Measurements from ENCODE around the gene DQX1. TPM values are rescaled to one million over a fixed set of nuclear protein-coding genes. Genes with fewer than 3 reads are reported as not detected.
A peak's percentile ranks its signal among the peaks of the same experiment; 100 is the strongest.

DQX1 gene
- total and polyA plus RNA-seq, 9 donors = 0.04 to 1.3 (median 0.20) TPM; not detected in 1

DNA sequence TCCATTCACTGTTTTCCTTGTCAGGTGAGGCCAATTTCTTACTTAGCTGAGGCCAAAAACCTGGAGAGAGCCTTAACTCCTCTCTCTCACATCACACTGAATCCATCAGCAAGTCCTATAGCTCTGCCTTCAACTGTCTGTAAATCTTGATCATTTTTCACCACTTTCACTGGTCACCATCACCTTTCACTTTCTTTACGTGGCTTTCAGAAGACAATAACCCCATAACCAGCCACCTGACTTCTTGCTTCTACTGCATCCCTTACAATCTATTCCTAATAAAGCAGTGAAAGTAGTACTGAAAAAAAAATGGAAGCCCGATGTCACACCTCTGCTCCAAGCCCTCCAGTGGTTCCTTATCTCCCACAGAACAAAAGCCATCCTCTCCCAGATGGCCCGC lies 20.0 kb upstream of the DQX1 start:
- no peak overlapping the region for H3K4me3 ChIP-seq (ENCODE audit: low read length)
- no peaks in the 10 kb centered on the region for H3K36me3 ChIP-seq (ENCODE audit: control insufficient read depth, insufficient read depth, low read length)
- H3K27ac ChIP-seq (ENCODE audit: low read length) = no peak overlapping the region
- DNase-seq = no peak
- H3K27me3 ChIP-seq (ENCODE audit: control insufficient read depth, insufficient read depth, low read length) = peaks cover 9% of the 10 kb centered on the region
- 85% methylated on average over 1 of the region's 3 CpGs for WGBS (ENCODE audit: insufficient coverage)
- no peaks in the 10 kb centered on the region for H3K9me3 ChIP-seq (replicated peaks; ENCODE audit: control insufficient read depth, low read depth, low read length)
- H3K4me1 ChIP-seq (ENCODE audit: control insufficient read depth, insufficient read depth, low read length) = peaks cover 20% of the 10 kb centered on the region

DNA sequence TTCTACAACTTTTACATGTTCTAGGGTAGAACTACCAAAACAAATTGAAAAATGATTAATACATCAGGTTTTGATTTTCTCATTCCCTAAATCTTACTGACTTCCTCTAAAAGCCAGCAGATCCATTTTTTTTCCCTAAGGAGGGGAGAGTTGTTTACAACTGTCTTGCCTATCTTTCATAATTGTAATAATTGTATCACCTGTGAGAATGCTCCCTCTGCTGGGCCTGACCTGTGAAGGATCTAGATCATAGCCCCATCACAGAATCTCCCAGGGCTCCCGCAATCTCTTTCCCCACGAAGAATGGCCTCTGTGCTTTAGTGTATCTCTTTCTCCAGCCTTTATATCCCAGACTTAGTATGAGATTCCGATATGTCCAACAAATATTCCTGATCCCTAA lies 18.6 kb upstream of the DQX1 start:
- WGBS (ENCODE audit: insufficient coverage) = 100% methylated on average over 2 of the region's 3 CpGs
- no peak overlapping the region for H3K4me3 ChIP-seq (ENCODE audit: low read length)

DNA sequence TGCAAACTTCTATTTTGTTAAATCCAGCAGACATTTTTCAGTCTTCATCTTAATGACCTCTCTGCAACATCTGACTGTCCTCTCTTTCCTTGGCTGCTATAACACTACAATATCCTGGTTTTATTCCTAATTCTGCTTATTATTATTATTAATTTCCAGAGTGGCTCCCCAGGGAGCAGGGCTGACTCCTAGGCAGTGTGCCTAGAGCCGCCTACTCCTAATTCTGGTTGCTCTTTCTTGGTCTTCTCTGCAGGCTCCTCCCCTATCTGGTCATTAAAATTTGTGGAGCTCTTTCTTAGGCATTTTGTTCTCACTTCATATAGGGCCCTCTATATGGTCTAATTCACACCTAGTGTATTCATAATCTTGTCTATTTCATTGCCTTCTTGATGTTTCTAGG lies 16.9 kb upstream of the DQX1 start:
- Histone ChIP-seq H3K4me1 (ENCODE audit: control insufficient read depth, insufficient read depth, low read length) (peaks cover 1% of the 10 kb centered on the region), H3K9me3 (replicated peaks; ENCODE audit: control insufficient read depth, low read depth, low read length) (no peaks in the 10 kb centered on the region), H3K27ac (ENCODE audit: low read length) (no peak overlapping the region), H3K36me3 (ENCODE audit: control insufficient read depth, insufficient read depth, low read length) (no peaks in the 10 kb centered on the region), H3K4me3 (ENCODE audit: low read length) (no peak overlapping the region), H3K27me3 (ENCODE audit: control insufficient read depth, insufficient read depth, low read length) (no peaks in the 10 kb centered on the region)
- WGBS (ENCODE audit: insufficient coverage) = 60% methylated on average over 1 of the region's 1 CpG
- DNase-seq = peak; percentile 10

More for the DNA sequence above, 18.6 kb upstream of the DQX1 start:
- peaks cover 5% of the 10 kb centered on the region for H3K27me3 ChIP-seq (ENCODE audit: control insufficient read depth, insufficient read depth, low read length)
- DNase-seq = no peak
- H3K36me3 ChIP-seq (ENCODE audit: control insufficient read depth, insufficient read depth, low read length) = no peaks in the 10 kb centered on the region
- peaks cover 14% of the 10 kb centered on the region for H3K4me1 ChIP-seq (ENCODE audit: control insufficient read depth, insufficient read depth, low read length)
- no peaks in the 10 kb centered on the region for H3K9me3 ChIP-seq (replicated peaks; ENCODE audit: control insufficient read depth, low read depth, low read length)
- no peak overlapping the region for H3K27ac ChIP-seq (ENCODE audit: low read length)

DNA sequence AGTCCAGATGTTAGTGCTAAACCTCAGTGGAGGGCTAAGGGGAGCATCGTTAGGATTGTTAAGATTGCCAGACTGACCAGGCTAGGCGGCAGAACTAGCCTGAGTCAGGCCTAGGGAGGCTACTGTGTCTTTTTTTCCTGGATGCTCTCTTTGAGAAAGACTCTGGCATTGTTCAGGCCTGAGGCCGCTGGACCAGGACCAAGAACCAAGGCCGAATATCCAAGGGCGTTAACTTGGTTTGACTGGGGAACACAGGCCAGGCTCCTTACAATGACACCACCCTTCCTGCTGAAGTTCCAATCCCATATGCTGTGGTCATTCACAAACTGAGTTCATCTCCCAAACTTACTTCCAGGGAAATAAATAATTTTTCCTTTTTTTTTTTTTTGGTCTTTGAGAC lies 14.3 kb upstream of the DQX1 start:
- Histone ChIP-seq H3K36me3 (ENCODE audit: control insufficient read depth, insufficient read depth, low read length) (no peaks in the 10 kb centered on the region), H3K27ac (ENCODE audit: low read length) (no peak overlapping the region), H3K4me1 (ENCODE audit: control insufficient read depth, insufficient read depth, low read length) (no peaks in the 10 kb centered on the region), H3K4me3 (ENCODE audit: low read length) (no peak overlapping the region), H3K9me3 (replicated peaks; ENCODE audit: control insufficient read depth, low read depth, low read length) (no peaks in the 10 kb centered on the region), H3K27me3 (ENCODE audit: control insufficient read depth, insufficient read depth, low read length) (no peaks in the 10 kb centered on the region)
- WGBS (ENCODE audit: insufficient coverage) = 72% methylated on average over 5 of the region's 5 CpGs
- DNase-seq = peak; percentile 41

DNA sequence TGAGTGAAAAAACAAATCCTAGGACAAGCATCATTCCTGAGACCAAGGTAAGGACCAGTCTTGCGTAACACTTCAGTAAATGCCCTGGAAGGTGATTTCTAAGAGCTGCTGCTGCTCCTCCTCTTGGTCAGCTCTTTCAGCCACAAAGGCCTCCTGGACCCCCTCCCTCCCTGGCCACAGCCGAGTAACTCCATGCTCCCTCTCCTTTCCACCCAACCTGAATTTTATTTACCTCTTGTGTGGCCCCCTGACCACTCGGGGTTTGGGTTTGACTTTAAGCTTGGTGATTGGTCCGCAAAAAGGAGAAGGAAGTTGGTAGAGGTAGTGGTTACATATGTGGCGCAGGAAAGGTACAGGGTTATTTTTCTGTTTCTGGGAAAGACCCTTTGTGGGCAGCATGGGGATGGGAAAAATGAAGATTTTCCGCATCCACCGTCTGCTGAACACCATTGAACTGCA lies 12.9 kb upstream of the DQX1 start:
- no peaks in the 10 kb centered on the region for H3K27me3 ChIP-seq (ENCODE audit: control insufficient read depth, insufficient read depth, low read length)
- H3K4me1 ChIP-seq (ENCODE audit: control insufficient read depth, insufficient read depth, low read length) = no peaks in the 10 kb centered on the region
- H3K9me3 ChIP-seq (replicated peaks; ENCODE audit: control insufficient read depth, low read depth, low read length) = no peaks in the 10 kb centered on the region
- 78% methylated on average over 6 of the region's 7 CpGs for WGBS (ENCODE audit: insufficient coverage)
- H3K36me3 ChIP-seq (ENCODE audit: control insufficient read depth, insufficient read depth, low read length) = no peaks in the 10 kb centered on the region
- no peak overlapping the region for H3K4me3 ChIP-seq (ENCODE audit: low read length)
- no peak for DNase-seq
- H3K27ac ChIP-seq (ENCODE audit: low read length) = no peak overlapping the region

DNA sequence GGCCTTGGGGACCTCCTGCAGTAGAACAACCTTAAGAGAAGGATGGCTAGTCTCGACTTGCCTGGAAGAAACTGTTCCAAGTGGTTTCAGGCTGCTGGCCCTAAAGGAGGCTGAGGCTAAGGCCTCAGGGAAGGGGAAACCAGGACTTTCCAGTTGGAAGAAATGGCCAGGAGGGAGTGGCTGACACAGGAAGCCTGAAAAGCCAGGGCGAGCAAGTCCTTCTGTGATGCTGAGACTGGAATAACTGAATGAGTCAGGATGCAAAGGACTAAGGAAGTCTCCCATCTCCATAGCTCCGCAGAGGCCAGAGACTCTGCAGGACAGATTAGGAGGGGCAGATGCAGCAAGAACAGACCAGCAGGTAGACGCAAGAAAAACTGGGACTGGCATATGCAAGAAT lies 11.1 kb upstream of the DQX1 start:
- Histone ChIP-seq H3K4me3 (ENCODE audit: low read length) (no peak overlapping the region), H3K9me3 (replicated peaks; ENCODE audit: control insufficient read depth, low read depth, low read length) (no peaks in the 10 kb centered on the region), H3K27ac (ENCODE audit: low read length) (no peak overlapping the region), H3K4me1 (ENCODE audit: control insufficient read depth, insufficient read depth, low read length) (no peaks in the 10 kb centered on the region), H3K27me3 (ENCODE audit: control insufficient read depth, insufficient read depth, low read length) (no peaks in the 10 kb centered on the region), H3K36me3 (ENCODE audit: control insufficient read depth, insufficient read depth, low read length) (peaks cover 10% of the 10 kb centered on the region)
- peak; percentile 12 for DNase-seq
- 55% methylated on average over 4 of the region's 4 CpGs for WGBS (ENCODE audit: insufficient coverage)

DNA sequence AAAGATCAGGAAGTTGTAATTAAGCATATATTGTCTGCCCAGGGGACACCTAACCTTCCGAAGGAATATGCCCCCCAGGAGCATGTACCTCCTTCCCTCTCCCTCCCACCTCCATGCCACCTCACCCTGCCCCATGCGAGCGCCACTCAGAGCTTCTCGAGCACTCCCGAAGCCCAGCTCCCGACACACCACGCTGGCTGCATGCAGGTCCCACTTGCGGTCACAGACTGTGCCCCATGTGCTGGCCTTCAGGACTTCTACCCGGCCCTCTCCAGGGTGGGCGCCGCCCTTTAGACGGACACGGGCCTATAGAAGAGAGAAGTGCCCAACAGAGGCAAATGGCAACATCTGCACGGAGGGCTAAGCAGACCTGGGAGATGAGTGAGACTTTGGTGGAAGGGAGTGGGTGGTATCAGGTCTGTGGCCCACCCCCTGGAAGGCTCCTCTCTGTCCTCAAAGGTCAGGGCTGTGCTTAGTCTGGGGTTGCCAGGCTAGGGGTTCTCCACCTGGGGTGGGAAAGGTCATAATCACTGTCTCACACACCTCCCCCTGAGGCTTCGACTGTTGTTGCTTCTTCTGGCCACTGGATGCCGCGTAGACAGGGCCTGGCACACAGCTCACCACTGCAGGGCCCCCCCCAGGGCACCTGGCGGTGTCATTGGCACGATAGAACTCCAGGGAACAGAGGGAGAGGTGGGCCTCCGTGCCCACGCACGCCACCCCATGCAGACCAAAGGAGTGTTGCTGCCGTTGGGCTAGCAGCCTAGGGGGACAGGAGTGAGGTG lies 10.3 kb upstream of the DQX1 start:
- Histone ChIP-seq H3K4me3 (ENCODE audit: low read length) (no peak overlapping the region), H3K27ac (ENCODE audit: low read length) (no peak overlapping the region), H3K9me3 (replicated peaks; ENCODE audit: control insufficient read depth, low read depth, low read length) (no peaks in the 10 kb centered on the region), H3K4me1 (ENCODE audit: control insufficient read depth, insufficient read depth, low read length) (peaks cover 4% of the 10 kb centered on the region), H3K27me3 (ENCODE audit: control insufficient read depth, insufficient read depth, low read length) (no peaks in the 10 kb centered on the region), H3K36me3 (ENCODE audit: control insufficient read depth, insufficient read depth, low read length) (peaks cover 16% of the 10 kb centered on the region)
- DNase-seq = no peak
- WGBS (ENCODE audit: insufficient coverage) = 92% methylated on average over 17 of the region's 23 CpGs

GRCh38 chr2:74535440-74535965 lies 9.5 kb upstream of the DQX1 start:
- Histone ChIP-seq H3K4me3 (ENCODE audit: low read length) (no peak overlapping the region), H3K9me3 (replicated peaks; ENCODE audit: control insufficient read depth, low read depth, low read length) (no peaks in the 10 kb centered on the region), H3K36me3 (ENCODE audit: control insufficient read depth, insufficient read depth, low read length) (peaks cover 22% of the 10 kb centered on the region), H3K4me1 (ENCODE audit: control insufficient read depth, insufficient read depth, low read length) (peaks cover 13% of the 10 kb centered on the region), H3K27ac (ENCODE audit: low read length) (no peak overlapping the region), H3K27me3 (ENCODE audit: control insufficient read depth, insufficient read depth, low read length) (no peaks in the 10 kb centered on the region)
- 93% methylated on average over 10 of the region's 10 CpGs for WGBS (ENCODE audit: insufficient coverage)
- DNase-seq = no peak

- no peaks in the 10 kb centered on the region for H3K9me3 ChIP-seq (replicated peaks; ENCODE audit: control insufficient read depth, low read depth, low read length)
- peaks cover 13% of the 10 kb centered on the region for H3K4me1 ChIP-seq (ENCODE audit: control insufficient read depth, insufficient read depth, low read length)
- no peaks in the 10 kb centered on the region for H3K27me3 ChIP-seq (ENCODE audit: control insufficient read depth, insufficient read depth, low read length)
- peak; percentile 7 for DNase-seq
- H3K4me3 ChIP-seq (ENCODE audit: low read length) = no peak overlapping the region
- H3K27ac ChIP-seq (ENCODE audit: low read length) = no peak overlapping the region
- H3K36me3 ChIP-seq (ENCODE audit: control insufficient read depth, insufficient read depth, low read length) = peaks cover 22% of the 10 kb centered on the region
- WGBS (ENCODE audit: insufficient coverage) = 84% methylated on average over 9 of the region's 12 CpGs
These were observed 8.4 kb upstream of the DQX1 start for GRCh38 chr2:74534411-74534810.

DNA sequence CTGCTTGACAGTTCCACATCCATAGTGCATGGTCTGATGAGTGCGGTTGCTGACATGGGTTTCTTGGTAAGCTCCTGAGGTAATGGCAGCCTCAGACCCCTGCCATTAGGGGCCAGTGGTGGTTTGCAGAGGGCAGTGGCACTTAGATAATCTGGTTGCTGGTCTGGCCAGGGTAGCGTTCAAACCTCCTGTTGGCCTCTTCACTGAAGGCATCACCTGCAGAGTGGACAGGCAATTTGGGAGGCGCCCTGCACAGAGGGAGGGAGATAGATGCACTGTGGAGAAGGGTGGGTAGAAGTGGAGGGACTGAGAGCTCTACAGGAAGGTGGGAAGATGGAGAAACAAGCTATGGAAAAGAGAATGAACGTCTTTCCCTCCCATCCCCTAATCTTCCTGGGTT lies 7.4 kb upstream of the DQX1 start:
- peaks cover 20% of the 10 kb centered on the region for H3K4me1 ChIP-seq (ENCODE audit: control insufficient read depth, insufficient read depth, low read length)
- no peaks in the 10 kb centered on the region for H3K27me3 ChIP-seq (ENCODE audit: control insufficient read depth, insufficient read depth, low read length)
- H3K36me3 ChIP-seq (ENCODE audit: control insufficient read depth, insufficient read depth, low read length) = peaks cover 23% of the 10 kb centered on the region
- 94% methylated on average over 2 of the region's 4 CpGs for WGBS (ENCODE audit: insufficient coverage)
- no peaks in the 10 kb centered on the region for H3K9me3 ChIP-seq (replicated peaks; ENCODE audit: control insufficient read depth, low read depth, low read length)
- H3K27ac ChIP-seq (ENCODE audit: low read length) = no peak overlapping the region
- H3K4me3 ChIP-seq (ENCODE audit: low read length) = no peak overlapping the region
- no peak for DNase-seq
